K562 (cell line): Measurements from ENCODE around the gene STX7.

Experiments used
- EZH2 ChIP-seq: IDR thresholded peaks from 2 replicates; pipeline ENCODE4 v1.6.1; 2012; ENCODE audit warnings: low read depth, mild to moderate bottlenecking, inconsistent platforms, low read length, borderline replicate concordance
- FOXA1 ChIP-seq: fragments of 450-650 bp; IDR thresholded peaks from 2 replicates; pipeline ENCODE4 v1.6.1; 2016; ENCODE audit warnings: mild to moderate bottlenecking, borderline replicate concordance
- POLR2A ChIP-seq: fragments of 450-650 bp; conservative IDR thresholded peaks from 2 replicates; pipeline ENCODE4 v1.6.1; 2016
- ZNF212 ChIP-seq: fragments of 450-650 bp; formaldehyde crosslinking; IDR thresholded peaks from 2 replicates; pipeline ENCODE4 v1.4.0; 2020; ENCODE audit warnings: mild to moderate bottlenecking
- TF ChIP-seq, protein P1 (sequence below): IDR thresholded peaks from 2 replicates; pipeline ENCODE4 v1.6.1; 2012; ENCODE audit warnings: low read depth, low read length, improper control_type of control experiment, borderline replicate concordance

- TF ChIP-seq FOXA1 (no peak), POLR2A (no peak), ZNF212 (CRISPR knock-in tag) (no peak), EZH2 (no peak)
- TF ChIP-seq, protein P1, sequence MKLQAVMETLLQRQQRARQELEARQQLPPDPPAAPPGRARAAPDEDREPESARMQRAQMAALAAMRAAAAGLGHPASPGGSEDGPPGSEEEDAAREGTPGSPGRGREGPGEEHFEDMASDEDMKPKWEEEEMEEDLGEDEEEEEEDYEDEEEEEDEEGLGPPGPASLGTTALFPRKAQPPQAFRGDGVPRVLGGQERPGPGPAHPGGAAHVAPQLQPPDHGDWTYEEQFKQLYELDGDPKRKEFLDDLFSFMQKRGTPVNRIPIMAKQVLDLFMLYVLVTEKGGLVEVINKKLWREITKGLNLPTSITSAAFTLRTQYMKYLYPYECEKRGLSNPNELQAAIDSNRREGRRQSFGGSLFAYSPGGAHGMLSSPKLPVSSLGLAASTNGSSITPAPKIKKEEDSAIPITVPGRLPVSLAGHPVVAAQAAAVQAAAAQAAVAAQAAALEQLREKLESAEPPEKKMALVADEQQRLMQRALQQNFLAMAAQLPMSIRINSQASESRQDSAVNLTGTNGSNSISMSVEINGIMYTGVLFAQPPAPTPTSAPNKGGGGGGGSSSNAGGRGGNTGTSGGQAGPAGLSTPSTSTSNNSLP = no peak
These were observed 39.5 kb upstream of the STX7 start, which contains the start of gene TAAR8 for GRCh38 chr6:132552372-132552771.
